ENCODE data around the gene TESK1. TPM values are rescaled to one million over a fixed set of nuclear protein-coding genes. Genes with fewer than 3 reads are reported as not detected.
A peak's percentile ranks its signal among the peaks of the same experiment; 100 is the strongest.

Gene TESK1
- total RNA-seq, 1 donor from 2014 or later: 24.5 TPM

GRCh38 chr9:35659340-35659739 lies 54.3 kb downstream of the TESK1 start:
- no peak for DNase-seq (ENCODE audit: low read depth)
- H3K4me3 ChIP-seq (ENCODE audit: low read depth, low read length): peak overlapping the region; percentile 68
- peaks cover 2% of the 10 kb centered on the region for H3K36me3 ChIP-seq (ENCODE audit: control insufficient read depth, insufficient read depth, low read length)
- H3K27me3 ChIP-seq (ENCODE audit: control insufficient read depth, insufficient read depth, low read length): no peaks in the 10 kb centered on the region
- TF ChIP-seq, protein P1, sequence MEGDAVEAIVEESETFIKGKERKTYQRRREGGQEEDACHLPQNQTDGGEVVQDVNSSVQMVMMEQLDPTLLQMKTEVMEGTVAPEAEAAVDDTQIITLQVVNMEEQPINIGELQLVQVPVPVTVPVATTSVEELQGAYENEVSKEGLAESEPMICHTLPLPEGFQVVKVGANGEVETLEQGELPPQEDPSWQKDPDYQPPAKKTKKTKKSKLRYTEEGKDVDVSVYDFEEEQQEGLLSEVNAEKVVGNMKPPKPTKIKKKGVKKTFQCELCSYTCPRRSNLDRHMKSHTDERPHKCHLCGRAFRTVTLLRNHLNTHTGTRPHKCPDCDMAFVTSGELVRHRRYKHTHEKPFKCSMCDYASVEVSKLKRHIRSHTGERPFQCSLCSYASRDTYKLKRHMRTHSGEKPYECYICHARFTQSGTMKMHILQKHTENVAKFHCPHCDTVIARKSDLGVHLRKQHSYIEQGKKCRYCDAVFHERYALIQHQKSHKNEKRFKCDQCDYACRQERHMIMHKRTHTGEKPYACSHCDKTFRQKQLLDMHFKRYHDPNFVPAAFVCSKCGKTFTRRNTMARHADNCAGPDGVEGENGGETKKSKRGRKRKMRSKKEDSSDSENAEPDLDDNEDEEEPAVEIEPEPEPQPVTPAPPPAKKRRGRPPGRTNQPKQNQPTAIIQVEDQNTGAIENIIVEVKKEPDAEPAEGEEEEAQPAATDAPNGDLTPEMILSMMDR (IDR thresholded peaks at IDR 0.05; ENCODE audit: insufficient read depth, low read length, poor library complexity, severe bottlenecking): no peak

Other genes starting within 250 kb of the TESK1 start
- 29.6 and 33.6 TPM in 2 replicates for gene RUSC2, start 115.2 kb upstream of the TESK1 start, total RNA-seq
- 1.7 and 2.7 TPM in 2 replicates for gene CD72, start 13.2 kb downstream of the TESK1 start, total RNA-seq
- gene SIT1, start 45.7 kb downstream of the TESK1 start, total RNA-seq: not detected in 2 replicates
- 1,522 and 7,636 TPM in 2 replicates for gene RMRP, start 52.8 kb downstream of the TESK1 start, total RNA-seq
- 14.0 and 21.1 TPM in 2 replicates for gene CCDC107, start 53.0 kb downstream of the TESK1 start, total RNA-seq
- gene ARHGEF39, start 59.9 kb downstream of the TESK1 start, total RNA-seq: 0.62 and 1.2 TPM in 2 replicates
- 0.04 and 0.27 TPM in 2 replicates for gene CA9, start 68.7 kb downstream of the TESK1 start, total RNA-seq
- gene TPM2, start 84.7 kb downstream of the TESK1 start, total RNA-seq: 68.9 and 77.1 TPM in 2 replicates
- gene TLN1, start 126.9 kb downstream of the TESK1 start, total RNA-seq: 245 and 268 TPM in 2 replicates
- gene CREB3, start 127.4 kb downstream of the TESK1 start, total RNA-seq: 73.9 and 87.5 TPM in 2 replicates
- 53.7 and 57.0 TPM in 2 replicates for gene GBA2, start 144.0 kb downstream of the TESK1 start, total RNA-seq
- 21.5 and 24.4 TPM in 2 replicates for gene RGP1, start 144.0 kb downstream of the TESK1 start, total RNA-seq
- not detected in 2 replicates for gene MSMP, start 149.0 kb downstream of the TESK1 start, total RNA-seq
- gene NPR2, start 186.3 kb downstream of the TESK1 start, total RNA-seq: 35.9 and 39.8 TPM in 2 replicates
- gene SPAG8, start 207.0 kb downstream of the TESK1 start, total RNA-seq: not detected in 2 replicates
- 46.1 and 54.9 TPM in 2 replicates for gene HINT2, start 209.8 kb downstream of the TESK1 start, total RNA-seq
- not detected in 2 replicates for gene FAM221B, start 223.5 kb downstream of the TESK1 start, total RNA-seq
- gene TMEM8B, start 224.0 kb downstream of the TESK1 start, total RNA-seq: 5.9 and 11.5 TPM in 2 replicates

Measured in kidney epithelial cell (primary cell).